ENCODE results near the gene RPL28. TPM values are rescaled to one million over a fixed set of nuclear protein-coding genes. Genes with fewer than 3 reads are reported as not detected.

RPL28 gene
- total and polyA plus RNA-seq, 10 of the 15 experiments (the other 5 are each of a cell fraction or from before 2014, with no cell fraction given): 260 to 3,542 (median 891) TPM

GRCh38 chr19:55385724-55386492 lies at the start of gene RPL28 (continued):
- no peak for TF ChIP-seq E4F1 (IDR thresholded peaks at IDR 0.05; ENCODE audit: borderline replicate concordance, partially characterized antibody)
- no peak for TF ChIP-seq MTA2 (IDR thresholded peaks at IDR 0.05; ENCODE audit: low read depth)
- no peak for TF ChIP-seq ZBTB33 (IDR thresholded peaks at IDR 0.05)
- TF ChIP-seq, protein P1, sequence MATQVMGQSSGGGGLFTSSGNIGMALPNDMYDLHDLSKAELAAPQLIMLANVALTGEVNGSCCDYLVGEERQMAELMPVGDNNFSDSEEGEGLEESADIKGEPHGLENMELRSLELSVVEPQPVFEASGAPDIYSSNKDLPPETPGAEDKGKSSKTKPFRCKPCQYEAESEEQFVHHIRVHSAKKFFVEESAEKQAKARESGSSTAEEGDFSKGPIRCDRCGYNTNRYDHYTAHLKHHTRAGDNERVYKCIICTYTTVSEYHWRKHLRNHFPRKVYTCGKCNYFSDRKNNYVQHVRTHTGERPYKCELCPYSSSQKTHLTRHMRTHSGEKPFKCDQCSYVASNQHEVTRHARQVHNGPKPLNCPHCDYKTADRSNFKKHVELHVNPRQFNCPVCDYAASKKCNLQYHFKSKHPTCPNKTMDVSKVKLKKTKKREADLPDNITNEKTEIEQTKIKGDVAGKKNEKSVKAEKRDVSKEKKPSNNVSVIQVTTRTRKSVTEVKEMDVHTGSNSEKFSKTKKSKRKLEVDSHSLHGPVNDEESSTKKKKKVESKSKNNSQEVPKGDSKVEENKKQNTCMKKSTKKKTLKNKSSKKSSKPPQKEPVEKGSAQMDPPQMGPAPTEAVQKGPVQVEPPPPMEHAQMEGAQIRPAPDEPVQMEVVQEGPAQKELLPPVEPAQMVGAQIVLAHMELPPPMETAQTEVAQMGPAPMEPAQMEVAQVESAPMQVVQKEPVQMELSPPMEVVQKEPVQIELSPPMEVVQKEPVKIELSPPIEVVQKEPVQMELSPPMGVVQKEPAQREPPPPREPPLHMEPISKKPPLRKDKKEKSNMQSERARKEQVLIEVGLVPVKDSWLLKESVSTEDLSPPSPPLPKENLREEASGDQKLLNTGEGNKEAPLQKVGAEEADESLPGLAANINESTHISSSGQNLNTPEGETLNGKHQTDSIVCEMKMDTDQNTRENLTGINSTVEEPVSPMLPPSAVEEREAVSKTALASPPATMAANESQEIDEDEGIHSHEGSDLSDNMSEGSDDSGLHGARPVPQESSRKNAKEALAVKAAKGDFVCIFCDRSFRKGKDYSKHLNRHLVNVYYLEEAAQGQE (IDR thresholded peaks at IDR 0.05; ENCODE audit: low read depth, low read length): peak; percentile 56; the same call in 1 of the 2 replicates
- peak; percentile 99 for TF ChIP-seq PML (IDR thresholded peaks at IDR 0.05; ENCODE audit: low read length)
- TF ChIP-seq GATAD2B (conservative IDR thresholded peaks at IDR 0.05; ENCODE audit: low read depth): peak; percentile 54; the same call in 1 of the 2 replicates
- TF ChIP-seq, protein P2, sequence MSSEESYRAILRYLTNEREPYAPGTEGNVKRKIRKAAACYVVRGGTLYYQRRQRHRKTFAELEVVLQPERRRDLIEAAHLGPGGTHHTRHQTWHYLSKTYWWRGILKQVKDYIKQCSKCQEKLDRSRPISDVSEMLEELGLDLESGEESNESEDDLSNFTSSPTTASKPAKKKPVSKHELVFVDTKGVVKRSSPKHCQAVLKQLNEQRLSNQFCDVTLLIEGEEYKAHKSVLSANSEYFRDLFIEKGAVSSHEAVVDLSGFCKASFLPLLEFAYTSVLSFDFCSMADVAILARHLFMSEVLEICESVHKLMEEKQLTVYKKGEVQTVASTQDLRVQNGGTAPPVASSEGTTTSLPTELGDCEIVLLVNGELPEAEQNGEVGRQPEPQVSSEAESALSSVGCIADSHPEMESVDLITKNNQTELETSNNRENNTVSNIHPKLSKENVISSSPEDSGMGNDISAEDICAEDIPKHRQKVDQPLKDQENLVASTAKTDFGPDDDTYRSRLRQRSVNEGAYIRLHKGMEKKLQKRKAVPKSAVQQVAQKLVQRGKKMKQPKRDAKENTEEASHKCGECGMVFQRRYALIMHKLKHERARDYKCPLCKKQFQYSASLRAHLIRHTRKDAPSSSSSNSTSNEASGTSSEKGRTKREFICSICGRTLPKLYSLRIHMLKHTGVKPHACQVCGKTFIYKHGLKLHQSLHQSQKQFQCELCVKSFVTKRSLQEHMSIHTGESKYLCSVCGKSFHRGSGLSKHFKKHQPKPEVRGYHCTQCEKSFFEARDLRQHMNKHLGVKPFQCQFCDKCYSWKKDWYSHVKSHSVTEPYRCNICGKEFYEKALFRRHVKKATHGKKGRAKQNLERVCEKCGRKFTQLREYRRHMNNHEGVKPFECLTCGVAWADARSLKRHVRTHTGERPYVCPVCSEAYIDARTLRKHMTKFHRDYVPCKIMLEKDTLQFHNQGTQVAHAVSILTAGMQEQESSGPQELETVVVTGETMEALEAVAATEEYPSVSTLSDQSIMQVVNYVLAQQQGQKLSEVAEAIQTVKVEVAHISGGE (CRISPR knock-in tag; IDR thresholded peaks at IDR 0.05): no peak
- TF ChIP-seq CHD1 (IDR thresholded peaks at IDR 0.05; ENCODE audit: low read depth, low read length): peak; percentile 93
- TF ChIP-seq RELA (IDR thresholded peaks at IDR 0.05; ENCODE audit: borderline replicate concordance, partially characterized antibody): peak; percentile 64
- TF ChIP-seq ZZZ3 (IDR thresholded peaks at IDR 0.05; ENCODE audit: control insufficient read depth, insufficient read length, low read depth): no peak
- no peak for TF ChIP-seq ATF2 (IDR thresholded peaks at IDR 0.05; ENCODE audit: low read length)
- TF ChIP-seq KLF5 (IDR thresholded peaks at IDR 0.05; ENCODE audit: partially characterized antibody): peak; percentile 29
- peak; percentile 36 for TF ChIP-seq MEF2B (IDR thresholded peaks at IDR 0.05; ENCODE audit: partially characterized antibody, poor library complexity, severe bottlenecking)
- TF ChIP-seq TCF3 (IDR thresholded peaks at IDR 0.05; ENCODE audit: borderline replicate concordance, insufficient read depth, low read depth, low read length): peak; percentile 93; the same call in 1 of the 2 replicates
- no peak for TF ChIP-seq ASH2L (IDR thresholded peaks at IDR 0.05; ENCODE audit: borderline replicate concordance, low read depth)
- 0 out of 2 replicates have a peak, but pooled peaks have one; percentile 77 for TF ChIP-seq NBN (IDR thresholded peaks at IDR 0.05)
